Tibial nerve (tissue), 4 donors: ENCODE results near the gene GPR155. TPM values are rescaled to one million over a fixed set of nuclear protein-coding genes. Genes with fewer than 3 reads are reported as not detected.
A peak's percentile ranks its signal among the peaks of the same experiment; 100 is the strongest.
"Not testable (repeated sequence)": the region's sequence is repeated elsewhere in the genome, so short reads cannot be mapped to it uniquely, and the experiment has no call there.

Experiments
- DNase-seq, 2 donors: peaks; one replicate each; pipeline ENCODE4 v3.0.0-alpha.2; 2019; ENCODE audit warnings: low spot score in 2 of 2
- H3K27ac ChIP-seq, 4 donors: fragments of 200-600 bp; sonication (generic) in 3 of 4; one replicate each; pipeline ENCODE4 v1.5.1; 2017 to 2019; ENCODE audit warnings: mild to moderate bottlenecking in 1 of 4
- H3K27me3 ChIP-seq, 2 donors: fragments of 200-600 bp; sonication (generic) in 1 of 2; one replicate each; pipeline versions ENCODE4 v1.5.1 to v1.6.0; 2017 to 2019
- H3K36me3 ChIP-seq, 3 donors: fragments of 200-600 bp; sonication (generic); one replicate each; pipeline ENCODE4 v1.5.1; 2018 to 2019
- H3K4me1 ChIP-seq, 4 donors: fragments of 200-600 bp; sonication (generic) in 3 of 4; one replicate each; pipeline ENCODE4 v1.5.1; 2017 to 2019
- H3K4me3 ChIP-seq, 4 donors: fragments of 200-600 bp; sonication (generic) in 3 of 4; one replicate each; pipeline ENCODE4 v1.5.1; 2017 to 2019; ENCODE audit warnings: mild to moderate bottlenecking in 1 of 4, moderate library complexity in 1 of 4
- H3K9me3 ChIP-seq, 4 donors: fragments of 200-600 bp; sonication (generic) in 3 of 4; one replicate each; pipeline ENCODE4 v1.5.1; 2017 to 2019
- CTCF ChIP-seq, 5 experiments: fragments of 200-600 bp in 3 of 5; fragments of 450-650 bp in 2 of 5; sonication (generic) in 3 of 5; IDR thresholded peaks; one replicate each; pipeline ENCODE4 v1.5.1; 2016 to 2019; ENCODE audit warnings: antibody characterized with exemption in 5 of 5, mild to moderate bottlenecking in 3 of 5, moderate library complexity in 2 of 5
- EP300 ChIP-seq, 2 donors: sonication (generic); formaldehyde crosslinking; IDR thresholded peaks; one replicate each; pipeline ENCODE4 v1.6.1; 2017; ENCODE audit warnings: antibody characterized with exemption in 2 of 2, mild to moderate bottlenecking in 1 of 2
- POLR2A ChIP-seq, 2 donors: fragments of 450-650 bp; IDR thresholded peaks; one replicate each; pipeline ENCODE4 v1.6.1; 2017; ENCODE audit warnings: antibody characterized with exemption in 2 of 2, mild to moderate bottlenecking in 2 of 2, moderate library complexity in 2 of 2
- WGBS, 2 donors: methylation state at CpG; one replicate each; pipeline ENCODE4 v1.1.5; 2018; 5-methylcytosine and 5-hydroxymethylcytosine counted together
- total RNA-seq, 4 donors: library from RNA; depleted of rRNA; stranded (reverse); fragments of >200 nt; gene quantifications; one replicate each; pipeline ENCODE4 v1.1.0, GENCODE V29; 2016

GPR155 gene
- total RNA-seq, 4 donors from 2014 or later: 8.6 to 36.5 (median 15.5) TPM

GRCh38 chr2:174395969-174396630 is 90.7 kb downstream of the GPR155 start:
- DNase-seq: no peak
- Histone ChIP-seq H3K4me1 (peaks cover 0 to 41% (median 24%) of the 10 kb centered on the region in 4 donors), H3K4me3 (peak overlapping the region; percentile 67 to 87 (median 84)), H3K36me3 (peaks cover 0 to 26% (median 0%) of the 10 kb centered on the region in 3 donors), H3K27ac (peak overlapping the region; percentile 72 to 95 (median 86)), H3K27me3 (no peaks in the 10 kb centered on the region), H3K9me3 (no peaks in the 10 kb centered on the region)
- TF ChIP-seq POLR2A (IDR thresholded peaks at IDR 0.05) (no peak), EP300 (IDR thresholded peaks at IDR 0.05) (no peak), CTCF (IDR thresholded peaks at IDR 0.05) (no peak)
- WGBS, 2 donors: 14 to 15% methylated on average over 27 of the region's 27 CpGs

GRCh38 chr2:174395284-174395968 is 91.4 kb downstream of the GPR155 start, which contains the start of gene SCRN3:
Gene SCRN3, plus strand, starts transcription at chr2:174395730. Its CDS starts 2,554 bp downstream, at chr2:174398284.
- WGBS, 2 donors: 1% methylated on average over 34 to 35 of the region's 35 CpGs
- H3K4me1 ChIP-seq: peaks cover 0 to 41% (median 24%) of the 10 kb centered on the region in 4 donors

GRCh38 chr2:174392706-174393105 is 94.1 kb downstream of the GPR155 start:
- peaks cover 0 to 39% (median 24%) of the 10 kb centered on the region in 4 donors for H3K4me1 ChIP-seq
- H3K4me3 ChIP-seq: no peak overlapping the region
- H3K27ac ChIP-seq: no peak overlapping the region
- no peaks in the 10 kb centered on the region for H3K27me3 ChIP-seq
- H3K36me3 ChIP-seq: peaks cover 0 to 35% (median 0%) of the 10 kb centered on the region in 3 donors
- no peaks in the 10 kb centered on the region for H3K9me3 ChIP-seq
- DNase-seq: no peak
- TF ChIP-seq POLR2A (IDR thresholded peaks at IDR 0.05) (no peak), CTCF (IDR thresholded peaks at IDR 0.05) (no peak), EP300 (IDR thresholded peaks at IDR 0.05) (no peak)

More at GRCh38 chr2:174395284-174395968, 91.4 kb downstream of the GPR155 start, which contains the start of gene SCRN3:
- Histone ChIP-seq H3K36me3 (peaks cover 0 to 26% (median 0%) of the 10 kb centered on the region in 3 donors), H3K27me3 (no peaks in the 10 kb centered on the region), H3K27ac (peak within 1 kb of the TSS; percentile 72 to 95 (median 86)), H3K9me3 (no peaks in the 10 kb centered on the region), H3K4me3 (peak within 1 kb of the TSS; percentile 67 to 87 (median 84))
- TF ChIP-seq EP300 (IDR thresholded peaks at IDR 0.05): peak; percentile 40 to 85
- TF ChIP-seq POLR2A (IDR thresholded peaks at IDR 0.05): peak in 1 of 2 donors; percentile 21
- peak in 1 of 5 experiments; percentile 17 for TF ChIP-seq CTCF (IDR thresholded peaks at IDR 0.05)
- peak; percentile 29 to 63 for DNase-seq

- not testable (repeated sequence) for H3K27ac ChIP-seq, H3K4me3 ChIP-seq, H3K27me3 ChIP-seq, H3K9me3 ChIP-seq, DNase-seq
- Histone ChIP-seq H3K36me3 (peaks cover 0 to 59% (median 0%) of the 10 kb centered on the region in 3 donors), H3K4me1 (peaks cover 0 to 30% (median 15%) of the 10 kb centered on the region in 4 donors)
- WGBS, 2 donors: 97 to 98% methylated on average over 3 of the region's 3 CpGs
These were observed 96.5 kb downstream of the GPR155 start for GRCh38 chr2:174390303-174390702.

- no peak overlapping the region for H3K27ac ChIP-seq
- TF ChIP-seq CTCF (IDR thresholded peaks at IDR 0.05) (no peak), EP300 (IDR thresholded peaks at IDR 0.05) (no peak), POLR2A (IDR thresholded peaks at IDR 0.05) (no peak)
- H3K9me3 ChIP-seq: no peaks in the 10 kb centered on the region
- H3K4me1 ChIP-seq: peaks cover 0 to 27% (median 11%) of the 10 kb centered on the region in 4 donors
- WGBS, 2 donors: 90 to 93% methylated on average over 6 of the region's 6 CpGs
- no peak for DNase-seq
- H3K27me3 ChIP-seq: no peaks in the 10 kb centered on the region
- no peak overlapping the region for H3K4me3 ChIP-seq
- H3K36me3 ChIP-seq: peaks cover 0 to 63% (median 0%) of the 10 kb centered on the region in 3 donors
These were observed 97.3 kb downstream of the GPR155 start for GRCh38 chr2:174389542-174389941.

GRCh38 chr2:174388706-174389105 is 98.1 kb downstream of the GPR155 start:
- H3K27me3 ChIP-seq, H3K4me3 ChIP-seq, H3K9me3 ChIP-seq, DNase-seq, H3K27ac ChIP-seq: not testable (repeated sequence)
- WGBS, 2 donors: 94 to 97% methylated on average over 3 of the region's 3 CpGs
- peaks cover 0 to 72% (median 0%) of the 10 kb centered on the region in 3 donors for H3K36me3 ChIP-seq
- peaks cover 0 to 18% (median 3%) of the 10 kb centered on the region in 4 donors for H3K4me1 ChIP-seq
